ENCODE data around the gene KIF23.

The KIF23 gene

DNA sequence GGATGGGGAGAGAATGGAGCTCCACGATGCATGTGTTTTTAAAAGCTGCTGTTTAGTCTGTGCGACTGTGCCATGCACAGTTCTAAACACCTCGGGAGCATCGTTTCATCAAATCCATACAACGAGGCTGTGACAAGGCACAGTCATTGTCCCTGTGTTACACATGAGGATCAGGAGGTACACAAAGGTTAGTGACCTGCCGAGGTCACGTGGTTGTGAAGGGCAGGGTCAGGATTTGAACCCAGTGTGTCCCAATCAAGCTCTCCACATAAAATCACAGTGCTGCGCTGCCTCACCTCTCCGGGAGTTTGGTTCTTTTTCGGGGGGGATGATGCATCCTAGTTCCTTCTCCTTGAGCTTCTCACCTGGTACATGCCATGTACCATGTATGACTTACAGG is 18.7 kb upstream of the KIF23 start:
- DNase-seq, result no peak

DNA sequence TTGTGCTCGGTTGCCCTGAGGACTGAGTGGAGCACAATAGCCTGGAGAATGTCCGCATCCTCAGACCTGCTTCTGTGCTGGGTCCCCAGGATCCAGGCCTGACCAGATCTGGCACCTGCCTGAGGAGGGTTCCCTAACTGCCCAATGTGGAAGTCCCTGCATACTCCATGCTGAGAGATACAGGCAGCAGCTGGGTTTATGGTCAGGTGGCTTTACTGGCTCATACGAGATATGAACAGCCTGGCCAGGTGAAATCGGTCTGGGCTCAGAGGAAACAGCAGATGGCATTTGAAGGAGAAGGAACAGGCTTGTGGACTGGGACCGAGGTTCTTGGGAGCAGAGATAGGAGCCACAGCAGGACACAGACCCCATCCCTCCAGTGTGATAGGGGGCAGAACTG is 18.2 kb upstream of the KIF23 start:
- no peak for DNase-seq

DNA sequence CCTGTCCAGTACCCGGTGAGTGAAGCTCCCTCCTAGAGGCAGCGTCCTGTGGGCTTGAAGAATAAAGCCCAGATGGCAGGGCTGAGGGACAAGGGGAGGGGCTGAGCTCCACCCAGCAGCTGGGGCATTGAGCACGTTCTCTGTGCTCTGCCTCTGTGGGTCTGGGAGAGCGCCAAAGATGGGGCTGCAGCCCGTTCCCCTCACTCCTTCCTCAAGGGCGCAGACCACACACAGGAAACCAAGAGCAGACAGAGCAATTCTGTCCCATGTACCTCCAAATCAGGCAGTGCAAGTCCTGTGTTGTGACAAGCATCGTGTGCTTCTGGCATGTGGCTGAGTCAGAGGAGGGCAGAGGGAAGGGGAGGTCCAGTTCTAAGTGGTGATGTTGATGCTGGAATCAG is 15.7 kb upstream of the KIF23 start:
- DNase-seq, result no peak

DNA sequence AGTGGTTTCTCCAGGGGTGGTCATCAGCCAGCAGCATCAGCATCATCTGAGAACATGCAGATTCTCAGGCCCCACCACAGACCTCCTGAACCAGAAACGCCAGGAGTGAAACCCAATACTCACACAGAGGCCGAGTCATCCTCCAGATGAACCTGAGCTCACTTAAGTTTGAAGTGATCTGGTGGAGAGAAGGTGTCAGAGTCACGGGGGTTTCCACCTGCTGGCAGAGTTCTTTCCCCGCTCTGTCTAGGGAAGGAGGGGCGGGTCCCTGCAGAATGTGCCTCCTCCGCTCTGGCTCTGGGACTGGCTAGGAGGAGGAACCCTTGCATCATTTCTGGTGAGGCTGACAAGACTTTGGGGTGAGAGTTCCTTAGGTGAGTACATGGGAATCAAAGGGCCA is 13.3 kb upstream of the KIF23 start:
- no peak for DNase-seq

DNA sequence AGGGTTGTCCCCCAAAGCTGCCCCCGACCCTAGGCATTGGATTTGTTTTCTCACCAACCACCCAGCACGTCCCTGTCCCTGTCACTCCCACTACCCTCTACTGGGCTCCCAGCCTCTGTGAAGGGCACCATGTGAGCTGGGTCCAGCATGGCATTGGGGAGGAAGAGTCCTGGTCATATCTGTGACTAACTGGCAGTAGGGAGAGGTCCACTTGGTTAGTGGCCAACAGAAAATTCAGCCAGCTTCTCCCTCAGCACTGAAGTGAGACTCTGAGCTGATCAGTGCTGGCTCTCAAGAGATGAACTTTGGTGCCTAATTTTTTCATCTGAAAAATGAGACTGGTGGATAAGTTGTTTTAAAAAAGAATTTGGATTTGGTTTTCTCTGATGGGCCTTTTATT is 11.3 kb upstream of the KIF23 start:
- DNase-seq, result no peak

DNA sequence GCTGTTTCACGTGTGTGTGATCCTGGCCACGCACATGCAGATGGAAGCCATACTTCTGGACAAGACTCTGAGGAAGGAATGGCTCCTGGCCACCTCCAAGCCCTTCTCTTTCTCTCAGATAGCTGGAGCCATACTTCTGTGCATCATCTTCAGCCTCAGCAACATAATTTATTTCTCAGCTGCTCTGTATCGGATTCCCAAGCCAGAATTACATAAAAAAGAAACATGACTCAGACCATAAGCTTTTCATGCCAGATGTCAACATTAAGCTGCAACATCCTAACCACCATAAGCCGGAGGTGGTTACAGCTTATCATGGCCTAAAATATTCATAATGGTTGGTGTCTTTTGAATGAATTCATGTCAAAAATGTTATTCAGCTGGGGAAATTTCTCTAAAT is 10.6 kb upstream of the KIF23 start:
- DNase-seq, result no peak

DNA sequence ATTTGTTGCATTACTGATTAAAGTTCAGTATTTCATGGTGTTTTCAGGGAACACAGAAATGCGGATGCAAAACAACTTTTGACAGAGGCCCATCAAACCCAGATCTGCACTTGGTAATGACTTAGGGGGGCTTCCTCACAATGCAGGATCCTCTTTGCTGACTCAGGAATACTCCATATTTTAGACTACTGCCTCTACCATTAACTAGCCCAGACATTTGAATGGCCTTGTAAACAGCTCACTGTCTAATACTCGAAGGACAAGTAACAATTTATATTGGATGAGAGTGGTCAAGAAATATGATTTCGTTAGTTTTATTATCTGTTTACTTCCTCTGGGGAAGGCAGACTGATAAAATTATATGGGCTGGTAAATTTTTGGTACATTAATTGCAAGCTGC is 9.0 kb upstream of the KIF23 start:
- no peak for DNase-seq

DNA sequence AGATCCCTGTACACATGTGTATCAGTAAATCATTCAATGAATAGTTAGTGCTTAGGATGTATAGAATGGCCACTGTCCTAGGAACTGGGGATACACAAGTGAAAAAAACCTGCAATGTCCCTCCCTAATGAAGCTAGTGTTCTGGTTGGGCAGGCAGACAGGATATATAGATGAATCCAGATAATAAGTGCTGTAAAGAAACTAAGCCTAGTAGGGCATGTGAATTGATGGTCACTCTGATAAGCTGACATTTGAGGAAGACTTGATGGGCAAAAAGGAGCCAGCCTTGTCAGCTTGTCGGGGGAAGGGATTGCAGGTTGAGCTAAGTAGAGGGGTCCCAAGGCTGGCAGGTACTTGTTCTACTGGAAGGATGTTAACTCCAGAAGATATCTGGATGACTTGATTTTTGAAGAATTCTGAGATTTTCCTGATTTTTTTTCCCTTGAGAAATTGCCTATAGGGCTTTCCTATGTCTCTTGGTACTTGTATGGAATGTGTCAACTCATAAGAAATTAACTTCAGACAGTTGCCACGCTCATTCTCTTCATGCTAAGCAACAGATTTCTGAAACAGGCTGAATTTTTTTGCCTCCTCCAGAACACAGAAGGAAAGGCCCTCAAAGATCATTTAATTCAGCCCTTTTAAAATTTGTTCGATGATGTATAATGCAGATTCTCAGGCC is 6.3 kb upstream of the KIF23 start:
- DNase-seq, result no peak

DNA sequence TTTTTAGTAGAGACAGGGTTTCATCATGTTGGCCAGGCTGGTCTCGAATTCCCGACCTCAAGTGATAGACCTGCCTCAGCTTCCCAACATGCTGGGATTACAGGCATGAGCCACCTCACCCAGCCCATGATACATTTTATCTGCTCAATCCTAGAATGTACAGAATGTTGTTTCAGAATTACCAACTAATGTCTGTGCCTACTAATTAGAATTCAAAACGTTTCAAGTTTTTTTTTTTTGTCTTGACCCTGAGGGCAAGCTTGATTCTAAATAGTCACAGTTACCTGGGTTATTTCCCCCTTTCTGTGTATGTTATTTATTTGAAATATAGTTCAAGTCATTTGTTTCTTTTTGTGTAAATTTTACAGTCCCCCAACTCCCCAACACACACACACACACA is 5.3 kb upstream of the KIF23 start:
- no peak for DNase-seq

DNA sequence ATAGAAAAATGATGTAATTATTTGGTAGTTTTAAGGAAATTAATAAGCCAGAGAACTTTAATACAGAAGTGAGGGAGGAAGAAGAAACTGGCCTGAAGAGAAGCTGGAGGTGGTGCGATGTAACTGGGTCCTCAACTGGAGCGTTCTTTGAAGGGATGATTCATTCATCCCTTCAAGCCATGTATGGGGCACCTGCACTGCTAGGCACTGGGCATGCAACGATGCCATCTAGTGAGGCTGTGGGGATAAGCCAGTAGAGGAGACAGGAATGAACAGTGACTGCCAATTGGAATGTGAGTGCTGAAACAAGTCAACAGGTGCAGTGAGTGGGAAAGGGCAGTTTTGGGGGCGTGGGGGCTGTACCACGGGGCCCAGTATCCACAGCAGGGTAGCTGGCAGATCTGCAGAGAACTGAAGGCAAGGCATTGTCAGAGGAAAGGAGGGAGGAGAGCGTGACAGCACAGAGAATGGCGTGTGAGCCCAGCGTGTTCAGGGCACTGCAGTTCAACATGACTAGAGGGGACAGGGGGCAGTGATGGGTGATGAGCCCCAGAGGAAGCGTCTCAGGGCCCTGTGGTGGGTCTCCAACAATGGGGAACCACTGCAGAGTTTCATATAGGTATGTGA is 3.8 kb upstream of the KIF23 start:
- no peak for DNase-seq

DNA sequence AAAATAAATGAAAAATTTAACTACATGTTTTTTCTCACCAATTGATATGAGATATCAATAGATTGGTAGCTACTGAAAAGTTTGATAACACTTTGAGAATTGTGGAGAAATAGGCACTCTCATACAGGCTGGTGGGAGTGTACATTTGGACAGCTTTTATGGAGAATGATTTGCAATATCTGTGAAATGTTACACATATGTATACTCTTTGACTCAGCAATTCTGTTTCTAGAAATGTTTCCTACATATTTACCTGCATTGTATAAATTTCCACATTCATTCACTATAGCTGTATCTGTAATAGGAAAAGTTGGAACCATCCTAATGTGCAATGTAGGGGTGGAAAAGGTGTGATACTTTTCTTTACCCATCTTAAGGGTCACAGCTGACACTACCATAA is 1.9 kb upstream of the KIF23 start:
- DNase-seq, result no peak

DNA sequence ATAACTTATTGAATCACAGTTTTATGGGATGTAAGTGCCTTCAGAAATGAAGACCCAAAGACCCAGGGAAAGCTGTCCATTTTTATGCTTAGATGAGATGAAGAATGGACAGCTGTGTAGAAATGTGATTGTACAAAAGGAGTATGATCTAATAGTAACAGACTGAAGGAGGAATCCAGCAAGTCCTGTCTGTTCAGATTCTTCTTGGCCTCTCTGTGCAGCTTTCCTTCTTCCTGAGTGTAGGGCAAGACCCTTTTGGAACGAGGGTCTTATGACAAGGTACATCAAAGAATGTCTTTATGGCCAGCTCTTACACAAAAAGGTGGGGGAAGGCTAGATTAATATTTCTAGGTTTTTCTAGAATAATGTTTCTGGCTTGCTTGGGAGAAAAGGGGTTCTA is 1.4 kb upstream of the KIF23 start:
- no peak for DNase-seq

DNA sequence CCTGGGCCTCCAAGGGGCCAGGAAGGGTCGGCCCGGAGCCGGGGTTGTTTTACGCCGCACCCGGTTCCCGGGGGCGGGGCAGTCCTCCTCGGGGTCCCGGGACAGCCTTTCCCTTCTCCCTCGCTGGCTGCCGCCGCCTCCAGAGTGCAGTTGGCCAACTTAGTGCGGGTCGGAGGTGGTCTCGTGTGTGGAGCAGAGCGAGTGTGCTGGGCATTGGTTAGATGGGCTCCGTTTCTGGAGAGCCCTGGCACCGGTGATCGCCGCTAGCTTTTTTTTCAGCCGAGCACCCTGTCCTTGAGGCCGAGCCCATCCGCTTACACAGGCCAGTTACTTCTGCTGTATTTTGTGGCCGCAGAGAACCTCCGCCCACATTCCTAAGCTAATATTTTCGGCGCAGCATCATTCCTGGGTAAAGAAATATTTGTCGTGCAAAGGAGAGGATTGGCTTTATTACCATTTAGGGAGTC is 585 bp downstream of the KIF23 start:
- DNase-seq, result no peak

DNA sequence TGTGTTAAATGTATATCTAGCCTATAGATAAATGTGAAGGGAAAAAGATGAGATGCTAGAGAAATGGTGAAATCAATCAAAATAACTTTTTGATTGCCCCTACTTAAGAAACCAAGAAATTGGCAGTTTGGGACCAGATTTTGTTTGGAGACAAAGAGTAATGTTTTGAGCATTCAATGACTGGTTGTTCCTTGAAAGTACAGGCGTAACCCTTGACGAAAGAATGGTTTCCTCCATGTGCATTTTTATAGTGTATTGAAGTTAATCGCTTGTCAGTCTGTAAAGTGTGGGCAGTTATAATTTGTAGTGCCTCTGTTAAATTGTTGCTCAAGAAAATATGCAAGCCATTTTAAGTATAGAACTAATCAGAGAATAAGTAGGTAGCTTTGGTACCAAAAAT is 1.2 kb downstream of the KIF23 start:
- no peak for DNase-seq

DNA sequence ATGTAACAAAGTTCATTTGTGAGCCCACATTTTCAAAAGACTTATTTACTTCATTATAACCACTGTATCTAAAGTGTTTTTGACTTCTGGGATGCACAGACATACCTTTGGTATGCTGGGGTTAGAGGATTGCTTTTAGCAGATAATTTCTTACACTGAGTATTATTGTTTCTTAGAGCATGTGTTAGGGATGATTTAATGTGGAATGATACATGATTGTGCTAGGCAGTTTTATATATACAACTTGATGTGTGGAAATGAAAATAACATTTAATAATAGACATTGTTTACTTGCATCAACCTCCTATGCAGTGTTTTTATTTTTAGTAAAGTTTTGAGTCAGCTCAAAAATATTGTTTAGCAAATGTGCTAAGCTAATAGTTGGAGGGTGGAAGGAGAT is 3.4 kb downstream of the KIF23 start:
- no peak for DNase-seq

DNA sequence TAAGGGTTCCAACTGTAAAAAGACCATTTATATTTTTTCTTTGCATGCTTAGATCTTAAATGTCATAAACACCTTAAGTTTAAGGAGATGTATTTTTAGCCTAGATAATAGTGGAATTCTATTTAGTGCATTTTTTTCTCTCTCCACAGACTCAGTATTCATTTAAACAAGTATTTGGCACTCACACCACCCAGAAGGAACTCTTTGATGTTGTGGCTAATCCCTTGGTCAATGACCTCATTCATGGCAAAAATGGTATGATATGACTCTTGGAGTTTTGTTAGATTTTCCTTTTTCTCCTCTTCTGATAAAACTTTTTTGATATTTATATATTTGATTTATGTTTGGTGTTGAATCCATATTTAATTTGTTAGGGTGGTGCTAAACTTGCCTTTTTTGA is 7.3 kb downstream of the KIF23 start:
- no peak for DNase-seq

DNA sequence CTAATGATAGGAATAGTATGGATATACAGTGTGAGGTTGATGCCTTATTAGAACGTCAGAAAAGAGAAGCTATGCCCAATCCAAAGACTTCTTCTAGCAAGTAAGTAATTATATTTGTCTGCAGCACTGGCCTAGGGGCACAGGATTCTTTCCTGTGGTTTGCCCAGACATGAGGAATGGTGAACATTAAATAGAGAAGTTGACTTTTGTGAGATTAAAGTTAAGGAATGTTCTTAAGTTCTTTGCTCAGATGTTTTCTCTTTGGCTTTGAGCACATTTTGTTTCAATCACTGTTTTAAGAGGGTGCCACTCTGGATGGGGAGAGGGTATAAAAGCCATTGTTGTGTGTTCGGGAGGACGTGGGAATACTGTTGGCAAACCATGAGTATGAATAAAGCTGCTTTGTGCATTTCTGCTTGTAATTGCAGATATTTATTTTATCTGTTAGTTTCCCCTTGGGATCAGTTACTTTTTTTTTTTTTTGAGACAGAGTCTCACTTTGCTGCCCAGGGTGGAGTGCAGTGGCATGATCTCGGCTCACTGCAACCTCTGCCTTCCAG is 8.3 kb downstream of the KIF23 start:
- DNase-seq, result no peak

DNA sequence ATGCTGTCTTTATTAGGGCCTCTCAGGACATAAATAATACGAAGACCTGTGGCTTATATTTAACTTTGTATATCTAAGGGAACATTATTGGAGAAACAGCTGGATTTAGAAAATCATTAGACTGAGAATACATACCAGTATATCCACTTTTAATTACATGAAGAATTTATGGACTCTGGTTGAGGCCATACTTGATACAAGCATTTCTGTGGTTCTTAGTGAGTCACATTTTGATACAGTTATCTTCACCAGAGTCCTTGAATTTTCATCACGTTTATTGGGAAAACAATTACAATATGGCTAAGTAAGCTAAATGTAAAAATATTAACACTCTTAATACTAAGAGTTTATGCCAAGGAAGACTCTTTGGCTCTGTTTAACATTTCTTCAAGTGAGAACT is 9.9 kb downstream of the KIF23 start:
- no peak for DNase-seq

DNA sequence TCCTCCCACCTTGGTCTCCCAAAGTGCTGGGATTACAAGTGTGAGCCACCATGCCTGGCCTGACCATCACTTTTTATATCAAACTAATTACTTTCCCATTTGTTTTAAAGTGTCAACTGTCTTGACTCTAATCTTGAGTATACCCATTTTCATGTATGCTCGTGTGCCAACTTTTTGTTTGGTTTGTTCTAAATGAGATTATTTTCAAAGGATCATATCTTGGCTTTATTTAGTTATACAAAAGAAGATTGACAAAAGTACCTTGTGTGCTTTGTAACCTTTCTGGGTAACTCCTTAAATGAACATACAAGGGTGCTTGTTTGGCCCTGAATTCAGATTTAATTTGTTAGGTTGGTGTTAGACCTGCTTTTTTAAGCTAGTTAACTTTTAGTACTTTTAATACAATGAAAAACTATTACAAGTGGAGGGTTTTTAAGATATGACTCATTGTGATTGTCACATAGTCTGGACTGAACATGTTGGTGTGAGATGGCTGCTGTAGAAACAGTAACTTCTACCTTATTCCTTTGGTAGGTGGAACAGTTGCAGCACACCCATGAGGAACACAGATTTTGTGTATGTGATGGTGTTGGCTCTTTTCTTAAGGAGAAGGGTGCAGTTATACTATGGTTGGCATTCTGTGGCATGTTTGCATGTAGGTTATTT is 10.7 kb downstream of the KIF23 start:
- no peak for DNase-seq

DNA sequence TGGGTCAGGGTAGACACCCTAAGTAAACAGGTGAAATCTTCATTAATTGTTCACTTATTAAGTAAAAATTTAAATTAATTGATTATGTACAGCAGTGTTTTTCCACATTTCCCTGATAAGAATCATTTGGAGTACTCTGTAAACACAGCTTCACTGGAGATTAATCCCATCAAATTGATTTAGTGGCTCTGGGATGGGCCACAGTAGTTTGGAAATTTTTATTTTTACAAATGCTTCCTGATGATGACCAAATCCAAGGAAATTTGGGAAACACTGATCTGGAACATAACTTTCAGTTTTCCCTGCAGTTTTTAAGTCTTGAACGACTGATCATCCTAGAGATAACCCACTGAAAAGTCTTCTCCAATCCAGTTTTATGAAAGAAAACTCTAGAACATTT is 19.7 kb downstream of the KIF23 start:
- no peak for DNase-seq

DNA sequence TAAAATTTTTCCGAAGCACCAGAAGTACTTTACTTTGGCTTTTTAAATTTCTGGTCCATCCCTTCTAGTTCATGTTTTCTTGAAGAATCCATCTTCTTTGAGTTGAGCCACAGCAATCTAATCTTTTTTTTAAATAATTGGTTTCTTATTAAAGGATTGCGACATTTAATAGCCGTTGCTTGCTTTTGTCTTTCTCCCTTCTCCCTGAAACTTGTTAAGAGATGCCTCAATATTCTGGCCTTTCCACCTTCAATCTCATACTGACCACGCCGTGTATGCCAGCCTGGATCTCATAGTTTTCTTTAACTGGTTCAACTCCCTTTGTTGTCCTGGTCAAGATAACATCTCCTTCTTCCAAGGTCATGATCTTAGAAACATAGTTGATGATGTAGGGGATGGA is 20.1 kb downstream of the KIF23 start:
- DNase-seq, result no peak

DNA sequence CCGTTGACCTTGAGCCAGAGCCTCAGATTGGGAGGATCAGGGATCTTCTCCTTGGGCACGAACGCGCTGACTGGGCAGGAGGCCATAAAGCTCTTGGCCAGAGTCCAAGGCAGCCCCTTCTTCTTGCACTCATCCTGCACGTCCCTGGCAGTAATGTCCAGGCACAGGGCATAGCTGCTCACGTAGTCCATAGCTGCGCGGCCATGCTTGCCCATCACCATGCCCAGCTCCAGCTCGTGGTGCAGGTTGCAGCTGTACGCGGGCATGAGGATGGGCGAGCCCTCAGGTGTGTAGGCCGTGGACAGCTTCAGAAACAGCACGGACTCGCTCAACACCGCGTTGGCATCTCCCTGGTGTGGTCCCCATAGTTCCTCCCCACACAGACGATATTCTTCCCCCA is 20.5 kb downstream of the KIF23 start:
- DNase-seq, result no peak

DNA sequence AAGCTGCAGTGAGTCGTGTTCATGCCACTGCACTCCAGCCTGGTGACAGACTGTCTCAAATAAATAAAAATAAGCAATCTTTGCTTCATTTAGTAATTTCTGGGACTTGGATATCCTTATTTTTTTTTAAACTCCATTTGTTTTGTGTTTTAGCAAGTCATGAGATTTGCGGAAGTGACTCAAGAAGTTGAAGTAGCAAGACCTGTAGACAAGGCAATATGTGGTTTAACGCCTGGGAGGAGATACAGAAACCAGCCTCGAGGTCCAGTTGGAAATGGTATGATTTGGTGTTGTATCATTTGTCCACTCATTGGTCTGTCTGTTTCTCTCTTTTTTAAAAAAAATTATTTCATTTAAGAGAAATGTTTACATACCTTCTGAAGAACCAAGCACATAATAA is 21.8 kb downstream of the KIF23 start:
- DNase-seq, result no peak

DNA sequence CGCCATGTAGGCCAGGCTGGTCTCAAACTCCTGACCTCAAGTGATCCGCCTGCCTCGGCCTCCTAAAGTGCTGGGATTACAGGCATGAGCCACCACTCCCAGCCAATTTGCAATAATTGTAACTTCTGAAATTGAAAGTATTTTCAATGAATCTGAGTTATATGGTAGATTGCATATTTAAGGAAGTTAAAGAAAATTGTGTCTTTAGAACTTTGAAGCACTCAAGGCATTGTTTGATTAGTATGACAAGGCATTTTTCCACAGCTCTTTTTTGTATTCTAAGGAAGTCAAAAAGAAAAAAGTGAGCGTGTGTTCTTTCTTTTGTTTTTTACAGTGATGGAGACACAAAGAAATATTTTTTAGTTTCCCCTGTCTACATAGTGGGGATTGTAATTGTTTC is 22.8 kb downstream of the KIF23 start:
- no peak for DNase-seq

Measured in activated CD4-positive, CD25-positive, alpha-beta regulatory T cell (primary cell).